GM12875 (cell line): Measurements from ENCODE around the gene STRN3.
A peak's percentile ranks its signal among the peaks of the same experiment; 100 is the strongest.

Experiments
- H3K4me3 ChIP-seq: one replicate; pipeline ENCODE4 v1.5.1; 2011; ENCODE audit warnings: low read depth, low read length, control low read depth
- TF ChIP-seq, protein P1 (sequence below): IDR thresholded peaks from 2 replicates; pipeline ENCODE4 v1.5.1; 2011; ENCODE audit warnings: low read depth, mild to moderate bottlenecking, control low read depth, inconsistent platforms, low read length, moderate library complexity, borderline replicate concordance; ENCODE audit not compliant: insufficient read depth

Gene STRN3

DNA sequence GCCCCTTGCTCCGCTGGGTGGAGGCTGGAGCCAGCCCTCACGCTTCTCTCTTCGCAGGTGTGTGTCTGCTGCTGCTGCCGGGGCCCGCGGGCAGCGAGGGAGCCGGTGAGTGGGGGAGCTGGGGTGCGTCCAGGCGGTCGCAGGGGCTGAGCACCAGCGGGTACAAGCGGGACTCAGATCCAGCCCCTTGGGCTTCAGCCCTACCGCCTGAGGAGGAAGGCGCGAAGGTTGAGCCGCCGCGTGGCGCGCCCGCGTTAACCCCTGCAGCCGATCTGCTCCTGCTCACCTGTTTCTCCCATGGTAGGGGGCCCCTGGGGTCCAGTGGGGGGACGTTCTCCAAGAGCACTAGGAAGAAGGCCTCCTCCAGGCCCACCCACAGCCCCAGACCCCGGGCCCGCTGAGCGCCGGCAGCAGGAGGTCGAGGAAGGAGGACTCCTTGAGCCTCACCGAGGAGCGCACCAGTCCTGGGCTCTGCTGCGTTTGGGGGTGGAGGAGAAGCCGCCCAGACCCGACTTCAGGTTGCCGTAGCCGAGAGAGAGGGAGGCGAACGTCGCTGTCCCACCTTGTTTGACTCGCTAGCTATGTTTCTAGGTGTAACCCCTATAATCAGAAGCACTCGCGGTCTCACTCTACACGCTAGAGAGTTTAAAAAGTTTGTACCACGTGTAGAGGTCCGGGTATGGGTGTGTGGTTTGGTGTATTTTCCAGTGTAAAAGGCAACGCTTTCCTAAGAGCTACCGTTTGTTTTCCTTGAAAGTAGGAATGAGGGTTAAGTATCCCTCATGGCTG is 151.0 kb downstream of the STRN3 start:
- TF ChIP-seq, protein P1, sequence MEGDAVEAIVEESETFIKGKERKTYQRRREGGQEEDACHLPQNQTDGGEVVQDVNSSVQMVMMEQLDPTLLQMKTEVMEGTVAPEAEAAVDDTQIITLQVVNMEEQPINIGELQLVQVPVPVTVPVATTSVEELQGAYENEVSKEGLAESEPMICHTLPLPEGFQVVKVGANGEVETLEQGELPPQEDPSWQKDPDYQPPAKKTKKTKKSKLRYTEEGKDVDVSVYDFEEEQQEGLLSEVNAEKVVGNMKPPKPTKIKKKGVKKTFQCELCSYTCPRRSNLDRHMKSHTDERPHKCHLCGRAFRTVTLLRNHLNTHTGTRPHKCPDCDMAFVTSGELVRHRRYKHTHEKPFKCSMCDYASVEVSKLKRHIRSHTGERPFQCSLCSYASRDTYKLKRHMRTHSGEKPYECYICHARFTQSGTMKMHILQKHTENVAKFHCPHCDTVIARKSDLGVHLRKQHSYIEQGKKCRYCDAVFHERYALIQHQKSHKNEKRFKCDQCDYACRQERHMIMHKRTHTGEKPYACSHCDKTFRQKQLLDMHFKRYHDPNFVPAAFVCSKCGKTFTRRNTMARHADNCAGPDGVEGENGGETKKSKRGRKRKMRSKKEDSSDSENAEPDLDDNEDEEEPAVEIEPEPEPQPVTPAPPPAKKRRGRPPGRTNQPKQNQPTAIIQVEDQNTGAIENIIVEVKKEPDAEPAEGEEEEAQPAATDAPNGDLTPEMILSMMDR = no peak
- H3K4me3 ChIP-seq = peak overlapping the region; percentile 65

DNA sequence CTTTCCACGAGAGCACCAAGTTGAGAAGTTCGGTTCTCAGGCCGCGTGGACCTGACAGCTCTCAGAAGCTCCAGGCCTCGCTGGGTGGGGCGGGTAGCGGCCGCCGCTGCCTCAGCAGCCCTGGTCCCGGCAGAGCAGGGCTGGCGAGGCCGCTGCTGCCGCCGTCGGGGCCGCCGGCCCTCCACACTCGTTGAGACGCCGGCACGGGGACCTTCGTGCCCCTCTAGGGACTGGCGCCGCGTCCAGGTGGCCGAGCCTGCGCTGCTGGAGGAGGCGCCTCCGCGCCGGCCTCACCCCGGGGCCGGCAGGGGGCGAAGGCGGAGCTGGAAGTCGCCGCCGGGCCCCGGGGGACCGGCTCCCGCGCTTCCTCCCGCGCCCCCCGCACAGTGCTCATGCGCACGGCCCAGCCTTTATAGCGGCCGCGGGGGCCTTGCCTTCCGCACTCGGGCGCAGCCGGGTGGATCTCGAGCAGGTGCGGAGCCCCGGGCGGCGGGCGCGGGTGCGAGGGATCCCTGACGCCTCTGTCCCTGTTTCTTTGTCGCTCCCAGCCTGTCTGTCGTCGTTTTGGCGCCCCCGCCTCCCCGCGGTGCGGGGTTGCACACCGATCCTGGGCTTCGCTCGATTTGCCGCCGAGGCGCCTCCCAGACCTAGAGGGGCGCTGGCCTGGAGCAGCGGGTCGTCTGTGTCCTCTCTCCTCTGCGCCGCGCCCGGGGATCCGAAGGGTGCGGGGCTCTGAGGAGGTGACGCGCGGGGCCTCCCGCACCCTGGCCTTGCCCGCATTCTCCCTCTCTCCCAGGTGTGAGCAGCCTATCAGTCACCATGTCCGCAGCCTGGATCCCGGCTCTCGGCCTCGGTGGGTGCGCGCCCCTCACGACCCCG is 151.8 kb downstream of the STRN3 start, which contains the start of gene COCH:
COCH (plus strand) TSS at position 440 of the 879 bp plus-strand sequence; CDS start at position 820, 380 bp downstream.
- peak within 1 kb of the TSS; percentile 65 for H3K4me3 ChIP-seq
- TF ChIP-seq, protein P1 = peak; percentile 67

DNA sequence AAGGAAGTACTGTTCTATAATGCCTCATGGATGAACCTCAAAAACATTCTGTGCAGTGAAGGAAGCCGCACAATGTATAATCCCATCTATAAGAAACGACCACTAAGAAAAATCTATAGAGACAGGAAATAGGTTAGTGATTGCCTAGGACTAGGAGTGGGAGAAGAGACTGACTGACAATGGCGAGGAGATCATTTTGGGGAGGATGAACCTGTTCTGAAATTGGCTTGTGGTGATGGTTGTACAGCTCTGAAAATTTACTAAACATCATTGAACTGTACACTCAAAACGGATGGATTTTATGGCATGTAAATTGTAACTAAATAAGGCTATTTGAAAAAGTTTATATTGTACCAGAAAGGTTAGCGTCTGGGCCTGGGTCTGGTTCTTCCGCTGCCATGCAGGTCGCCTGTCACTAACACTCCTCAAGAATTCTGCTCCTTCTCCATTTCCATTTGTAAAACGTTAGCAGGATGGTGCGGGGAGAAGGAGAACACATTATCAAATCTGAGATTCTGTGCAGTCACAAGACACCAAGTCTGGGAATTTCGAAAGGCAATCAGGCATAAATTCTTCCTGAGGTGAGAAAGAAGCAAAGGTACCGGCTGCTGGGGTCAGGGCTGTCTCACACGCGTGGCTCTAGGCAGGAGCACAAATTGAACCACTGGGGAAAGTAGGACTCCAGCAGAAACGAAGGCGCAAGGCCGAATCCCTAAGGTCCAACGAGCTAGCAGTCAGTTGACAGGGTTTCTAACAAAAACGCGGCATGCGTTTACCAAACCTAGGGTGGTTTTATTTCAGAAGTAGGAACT is 152.7 kb downstream of the STRN3 start:
- TF ChIP-seq, protein P1 = no peak
- peak overlapping the region; percentile 65 for H3K4me3 ChIP-seq

DNA sequence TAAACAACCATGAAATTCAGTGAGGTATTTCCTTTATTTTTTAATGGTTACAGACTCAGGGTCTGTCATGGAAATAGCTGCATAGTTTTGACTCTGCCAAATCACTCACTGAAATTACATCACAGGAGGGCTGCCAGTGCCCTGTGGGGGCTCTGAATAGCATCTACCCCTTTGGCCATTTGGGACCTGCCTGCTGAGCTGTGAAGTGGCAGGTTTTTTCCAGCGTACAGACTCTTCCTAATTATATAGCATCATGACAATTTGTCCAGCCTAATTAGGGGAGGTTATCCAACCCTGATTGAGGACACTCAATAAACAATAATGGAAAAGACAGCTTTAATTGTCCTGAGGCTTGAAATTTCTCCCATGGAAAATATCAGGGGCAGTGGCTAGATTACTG is 153.6 kb downstream of the STRN3 start:
- no peak overlapping the region for H3K4me3 ChIP-seq
- TF ChIP-seq, protein P1 = no peak

DNA sequence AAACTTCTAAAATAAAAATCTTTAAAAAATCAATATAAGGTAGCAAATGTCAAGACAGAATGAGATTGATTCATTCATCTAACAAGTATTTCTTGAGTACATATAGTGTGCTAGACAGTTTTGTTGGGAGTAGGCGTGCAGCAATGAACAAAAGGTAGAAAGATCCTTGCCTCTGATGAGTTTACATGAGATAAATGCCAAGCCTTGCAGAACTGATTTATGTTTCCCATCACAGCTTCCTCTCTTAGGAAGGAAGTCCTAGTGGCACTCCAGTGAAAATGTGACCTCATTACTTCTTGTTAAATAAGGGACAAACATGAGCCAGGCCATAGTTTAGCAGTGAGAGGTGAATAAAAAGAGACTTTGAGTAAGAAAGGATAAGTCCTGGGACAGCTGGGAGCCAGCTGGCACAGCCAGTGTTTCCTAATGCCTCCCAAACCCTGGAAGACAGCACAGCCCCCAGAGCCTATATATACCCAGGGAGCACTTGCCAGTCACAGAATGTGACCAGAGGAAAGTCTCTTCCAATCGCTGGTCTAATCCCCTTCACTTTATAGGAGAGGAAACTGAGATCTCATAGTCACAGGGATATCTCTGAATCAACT is 156.5 kb downstream of the STRN3 start:
- H3K4me3 ChIP-seq = no peak overlapping the region
- TF ChIP-seq, protein P1 = no peak

DNA sequence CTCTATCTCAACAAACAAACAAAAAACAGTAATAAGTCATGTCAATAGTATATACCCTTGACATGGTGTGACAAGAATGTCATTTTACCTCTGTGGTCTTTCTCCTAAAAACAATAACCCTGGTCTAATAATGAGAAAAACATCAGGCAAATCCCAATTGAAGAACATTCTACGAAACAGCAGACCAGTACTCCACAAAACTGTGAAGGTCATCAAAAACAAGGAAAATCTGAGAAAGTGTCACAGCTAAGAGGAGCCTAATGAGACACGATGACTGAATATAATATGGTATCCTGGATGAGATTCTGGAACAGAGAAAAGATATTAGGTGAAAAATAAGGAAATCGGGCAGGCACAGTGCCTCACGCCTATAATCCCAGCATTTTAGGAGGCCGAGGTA is 157.4 kb downstream of the STRN3 start:
- TF ChIP-seq, protein P1 = no peak
- H3K4me3 ChIP-seq = no peak overlapping the region
